ENCODE results near the gene IFT81.

GRCh38 chr12:110246636-110247339 is 122.6 kb downstream of the IFT81 start:
- TF ChIP-seq CTCF (IDR thresholded peaks at IDR 0.05): no peak
- TF ChIP-seq POLR2A (IDR thresholded peaks at IDR 0.05): no peak
